DOHH2 (cell line): ENCODE results near the gene EXOSC1.

Source experiments
- EZH2phosphoT487 ChIP-seq: fragments of 200-600 bp; sonication (generic); IDR thresholded peaks from 2 replicates; pipeline ENCODE4 v1.6.1; 2017; ENCODE audit warnings: borderline replicate concordance, mild to moderate bottlenecking, antibody characterized with exemption, low read length, moderate library complexity, mixed read lengths
- TF ChIP-seq, protein P1 (sequence below): fragments of 200-600 bp; sonication (generic); IDR thresholded peaks from one replicate; pipeline ENCODE4 v1.5.1; 2014; ENCODE audit warnings: antibody characterized with exemption, mild to moderate bottlenecking, low read depth, low read length; ENCODE audit not compliant: poor library complexity, severe bottlenecking

- TF ChIP-seq, protein P1, sequence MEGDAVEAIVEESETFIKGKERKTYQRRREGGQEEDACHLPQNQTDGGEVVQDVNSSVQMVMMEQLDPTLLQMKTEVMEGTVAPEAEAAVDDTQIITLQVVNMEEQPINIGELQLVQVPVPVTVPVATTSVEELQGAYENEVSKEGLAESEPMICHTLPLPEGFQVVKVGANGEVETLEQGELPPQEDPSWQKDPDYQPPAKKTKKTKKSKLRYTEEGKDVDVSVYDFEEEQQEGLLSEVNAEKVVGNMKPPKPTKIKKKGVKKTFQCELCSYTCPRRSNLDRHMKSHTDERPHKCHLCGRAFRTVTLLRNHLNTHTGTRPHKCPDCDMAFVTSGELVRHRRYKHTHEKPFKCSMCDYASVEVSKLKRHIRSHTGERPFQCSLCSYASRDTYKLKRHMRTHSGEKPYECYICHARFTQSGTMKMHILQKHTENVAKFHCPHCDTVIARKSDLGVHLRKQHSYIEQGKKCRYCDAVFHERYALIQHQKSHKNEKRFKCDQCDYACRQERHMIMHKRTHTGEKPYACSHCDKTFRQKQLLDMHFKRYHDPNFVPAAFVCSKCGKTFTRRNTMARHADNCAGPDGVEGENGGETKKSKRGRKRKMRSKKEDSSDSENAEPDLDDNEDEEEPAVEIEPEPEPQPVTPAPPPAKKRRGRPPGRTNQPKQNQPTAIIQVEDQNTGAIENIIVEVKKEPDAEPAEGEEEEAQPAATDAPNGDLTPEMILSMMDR = no peak
- no peak for TF ChIP-seq EZH2phosphoT487
Measured at GRCh38 chr10:97408496-97408992, 37.3 kb downstream of the EXOSC1 start.
